ENCODE measurements around the gene PRM2. TPM values are rescaled to one million over a fixed set of nuclear protein-coding genes. Genes with fewer than 3 reads are reported as not detected.

The PRM2 gene
- total RNA-seq, 4 donors from 2014 or later, result not detected

GRCh38 chr16:11319529-11320146 lies 43.4 kb upstream of the PRM2 start:
- ATAC-seq (ENCODE audit: low FRiP score), result no peak
- no peak for TF ChIP-seq CTCF (IDR thresholded peaks at IDR 0.05)
- no peak for DNase-seq (ENCODE audit: low spot score)

- DNase-seq (ENCODE audit: low spot score), result no peak
- no peak for ATAC-seq (ENCODE audit: low FRiP score)
- no peak for TF ChIP-seq CTCF (IDR thresholded peaks at IDR 0.05)
These were observed 42.5 kb upstream of the PRM2 start for GRCh38 chr16:11318817-11319216.

GRCh38 chr16:11316331-11317015 lies 40.2 kb upstream of the PRM2 start:
- no peak for TF ChIP-seq CTCF (IDR thresholded peaks at IDR 0.05)
- DNase-seq (ENCODE audit: low spot score) (no peak), ATAC-seq (ENCODE audit: low FRiP score) (no peak)

GRCh38 chr16:11315510-11315909 lies 39.2 kb upstream of the PRM2 start:
- ATAC-seq (ENCODE audit: low FRiP score), result no peak
- DNase-seq (ENCODE audit: low spot score), result no peak
- no peak for TF ChIP-seq CTCF (IDR thresholded peaks at IDR 0.05)

GRCh38 chr16:11314309-11314894 lies 38.1 kb upstream of the PRM2 start:
- no peak for TF ChIP-seq CTCF (IDR thresholded peaks at IDR 0.05)
- ATAC-seq (ENCODE audit: low FRiP score) (no peak), DNase-seq (ENCODE audit: low spot score) (no peak)

GRCh38 chr16:11313493-11314308 lies 37.4 kb upstream of the PRM2 start:
- TF ChIP-seq CTCF (IDR thresholded peaks at IDR 0.05), result no peak
- DNase-seq (ENCODE audit: low spot score), result no peak
- ATAC-seq (ENCODE audit: low FRiP score), result no peak

Measured in omental fat pad (tissue), 4 donors.